Smooth muscle cell (in vitro differentiated cells): ENCODE data around the gene TMEM170A. TPM values are rescaled to one million over a fixed set of nuclear protein-coding genes. Genes with fewer than 3 reads are reported as not detected.

ENCODE experiments used
- DNase-seq: peaks from one replicate; lab custom pipeline; 2025; ENCODE audit not compliant: unreplicated experiment; lab: John Stamatoyannopoulos, UW
- H2AFZ ChIP-seq: fragments of 200-600 bp; sonication (generic); 2 replicates; pipeline ENCODE4 v1.6.0; 2016; ENCODE audit warnings: antibody characterized with exemption, low read depth, mild to moderate bottlenecking
- H3F3A ChIP-seq: fragments of 200-600 bp; sonication (generic); 2 replicates; pipeline ENCODE4 v1.6.0; 2017; ENCODE audit warnings: antibody characterized with exemption, low read depth
- H3K27ac ChIP-seq: fragments of 200-600 bp; sonication (generic); 2 replicates; pipeline ENCODE4 v1.5.1; 2016; ENCODE audit warnings: low read depth, mild to moderate bottlenecking
- H3K27me3 ChIP-seq: fragments of 200-600 bp; sonication (generic); 2 replicates; pipeline ENCODE4 v1.6.1; 2016; ENCODE audit warnings: low read depth, mild to moderate bottlenecking
- H3K36me3 ChIP-seq: fragments of 200-600 bp; sonication (generic); 2 replicates; pipeline ENCODE4 v1.5.1; 2016; ENCODE audit warnings: low read depth
- H3K4me1 ChIP-seq: fragments of 200-600 bp; sonication (generic); 2 replicates; pipeline ENCODE4 v1.5.1; 2016; ENCODE audit warnings: low read depth
- H3K4me2 ChIP-seq: fragments of 200-600 bp; sonication (generic); 2 replicates; pipeline ENCODE4 v1.6.0; 2016; ENCODE audit warnings: mild to moderate bottlenecking
- H3K4me3 ChIP-seq: fragments of 200-600 bp; sonication (generic); 2 replicates; pipeline ENCODE4 v1.5.1; 2016; ENCODE audit warnings: mild to moderate bottlenecking
- H3K79me2 ChIP-seq: fragments of 200-600 bp; sonication (generic); 2 replicates; pipeline ENCODE4 v1.6.0; 2016; ENCODE audit warnings: low read depth, mild to moderate bottlenecking
- H3K9ac ChIP-seq: fragments of 200-600 bp; sonication (generic); 2 replicates; pipeline ENCODE4 v1.6.0; 2016; ENCODE audit warnings: low read depth
- H3K9me3 ChIP-seq: fragments of 200-600 bp; sonication (generic); replicated peaks from 2 replicates; pipeline ENCODE4 v1.5.1; 2016; ENCODE audit warnings: low read depth
- H4K20me1 ChIP-seq: fragments of 200-600 bp; sonication (generic); 2 replicates; pipeline ENCODE4 v1.6.0; 2016; ENCODE audit warnings: low read depth
- CTCF ChIP-seq: fragments of 200-600 bp; sonication (generic); IDR thresholded peaks from 2 replicates; pipeline ENCODE4 v1.5.1; 2017; ENCODE audit warnings: borderline replicate concordance, mild to moderate bottlenecking, antibody characterized with exemption; ENCODE audit not compliant: insufficient read depth, poor library complexity, severe bottlenecking
- WGBS: methylation state at CpG from one replicate; pipeline ENCODE4 v1.1.7; 2016; ENCODE audit warnings: low lambda C conversion rate; 5-methylcytosine and 5-hydroxymethylcytosine counted together
- polyA plus RNA-seq: library from polyadenylated mRNA; unstranded; fragments of >200 nt; fragmentation: Nextera tagmentation; extraction: Ambion mirVana; gene quantifications from 2 replicates; pipeline ENCODE4 v1.2.1, GENCODE V29; 2016
- total RNA-seq: library from RNA; depleted of rRNA; stranded (reverse); fragments of >200 nt; gene quantifications from 2 replicates; pipeline ENCODE4 v1.2.3, GENCODE V29; 2014

TMEM170A gene
- total and polyA plus RNA-seq, 2 experiments from 2014 or later: 10.0 to 12.9 TPM

- Histone ChIP-seq H3K4me1 (no peaks in the 10 kb centered on the region), H3K4me2 (no peak overlapping the region), H3K4me3 (no peak overlapping the region), H3K79me2 (no peaks in the 10 kb centered on the region), H3F3A (no peaks in the 10 kb centered on the region), H4K20me1 (no peaks in the 10 kb centered on the region), H3K36me3 (no peaks in the 10 kb centered on the region), H3K27ac (no peak overlapping the region), H2AFZ (no peak overlapping the region), H3K27me3 (no peaks in the 10 kb centered on the region), H3K9me3 (no peaks in the 10 kb centered on the region), H3K9ac (no peak overlapping the region)
- TF ChIP-seq CTCF: no peak
- 77% methylated on average over 9 of the region's 9 CpGs for WGBS
- no peak for DNase-seq
Measured at GRCh38 chr16:75486014-75486675, 21.7 kb upstream of the TMEM170A start.

GRCh38 chr16:75485230-75486013, 20.9 kb upstream of the TMEM170A start:
- Histone ChIP-seq H3K27me3 (no peaks in the 10 kb centered on the region), H3K4me1 (no peaks in the 10 kb centered on the region), H3K4me3 (no peak overlapping the region), H3K9me3 (no peaks in the 10 kb centered on the region), H4K20me1 (no peaks in the 10 kb centered on the region), H3K79me2 (no peaks in the 10 kb centered on the region), H3K36me3 (no peaks in the 10 kb centered on the region), H3F3A (no peaks in the 10 kb centered on the region), H3K9ac (no peak overlapping the region), H2AFZ (no peak overlapping the region), H3K27ac (no peak overlapping the region), H3K4me2 (no peak overlapping the region)
- WGBS: 88% methylated on average over 7 of the region's 7 CpGs
- TF ChIP-seq CTCF: no peak
- DNase-seq: no peak

- H3F3A ChIP-seq: no peaks in the 10 kb centered on the region
- no peak for TF ChIP-seq CTCF
- no peak overlapping the region for H3K4me3 ChIP-seq
- H4K20me1 ChIP-seq: no peaks in the 10 kb centered on the region
- DNase-seq: no peak
- H3K4me1 ChIP-seq: no peaks in the 10 kb centered on the region
- H3K27ac ChIP-seq: peak overlapping the region; percentile 35
- no peak overlapping the region for H2AFZ ChIP-seq
- H3K9me3 ChIP-seq: no peaks in the 10 kb centered on the region
- no peaks in the 10 kb centered on the region for H3K36me3 ChIP-seq
- no peaks in the 10 kb centered on the region for H3K27me3 ChIP-seq
- H3K4me2 ChIP-seq: no peak overlapping the region
- no peak overlapping the region for H3K9ac ChIP-seq
- H3K79me2 ChIP-seq: no peaks in the 10 kb centered on the region
- 79% methylated on average over 2 of the region's 2 CpGs for WGBS
Measured at GRCh38 chr16:75483222-75483621, 18.7 kb upstream of the TMEM170A start.
